ENCODE results near the gene LGI1. TPM values are rescaled to one million over a fixed set of nuclear protein-coding genes. Genes with fewer than 3 reads are reported as not detected.

The LGI1 gene
- total RNA-seq (not detected), polyA plus RNA-seq (under 1 TPM in 1 of 3 donors, not detected in 2; 0.16 TPM)
- long read RNA-seq, donor 1: 0 reads
- long read RNA-seq, donor 2: 0 reads

DNA sequence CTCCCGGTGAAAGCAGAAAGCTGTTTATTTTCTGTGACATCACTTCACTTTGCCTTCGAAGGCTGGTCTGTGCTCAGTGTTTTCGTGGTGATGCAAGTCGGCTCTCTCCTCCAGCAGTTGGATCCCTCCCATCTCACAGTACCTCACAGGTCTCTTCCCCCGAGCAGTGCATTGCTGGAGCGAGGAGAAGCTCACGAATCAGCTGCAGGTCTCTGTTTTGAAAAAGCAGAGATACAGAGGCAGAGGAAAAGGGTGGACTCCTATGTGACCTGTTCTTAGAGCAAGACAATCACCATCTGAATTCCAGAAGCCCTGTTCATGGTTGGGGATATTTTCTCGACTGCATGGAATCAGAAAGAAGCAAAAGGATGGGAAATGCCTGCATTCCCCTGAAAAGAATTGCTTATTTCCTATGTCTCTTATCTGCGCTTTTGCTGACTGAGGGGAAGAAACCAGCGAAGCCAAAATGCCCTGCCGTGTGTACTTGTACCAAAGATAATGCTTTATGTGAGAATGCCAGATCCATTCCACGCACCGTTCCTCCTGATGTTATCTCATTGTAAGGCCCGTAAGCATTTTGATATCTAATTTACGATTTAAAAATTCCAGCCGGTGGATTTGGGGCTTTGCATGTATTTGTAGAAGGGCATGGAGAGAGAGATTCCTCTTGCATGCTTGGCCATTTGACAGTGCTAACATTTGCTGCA is at the start of gene LGI1:
Gene LGI1 (plus strand): TSS at position 136 of the 707 bp plus-strand sequence. CDS start 209 bp downstream, at position 345.
- H3K4me3 ChIP-seq: no peak within 1 kb of the TSS
- no peak within 1 kb of the TSS for H3K27ac ChIP-seq
- no peak for DNase-seq
- H3K4me1 ChIP-seq: peaks cover 0 to 11% (median 3%) of the 10 kb centered on the region in 6 donors
- no peaks in the 10 kb centered on the region for H3K9me3 ChIP-seq
- WGBS, 5 donors: 17 to 26% (median 19%) methylated on average over 16 of the region's 16 CpGs
- TF ChIP-seq POLR2A (IDR thresholded peaks at IDR 0.05): no peak
- no peak for TF ChIP-seq POLR2AphosphoS5 (IDR thresholded peaks at IDR 0.05)
- TF ChIP-seq CTCF (IDR thresholded peaks at IDR 0.05 in 8 of 11, conservative IDR thresholded peaks at IDR 0.05 in 3 of 11): no peak
- intact Hi-C loops (cut with DNase I; ENCODE audit: low total_unique reads): no loop called here
- H3K36me3 ChIP-seq: no peaks in the 10 kb centered on the region
- peaks cover 0 to 64% (median 10%) of the 10 kb centered on the region in 7 donors for H3K27me3 ChIP-seq (replicated peaks in 1 of 7)

- DNase-seq: no peak
- intact Hi-C loops (cut with DNase I; ENCODE audit: low total_unique reads): no loop called here
- no peaks in the 10 kb centered on the region for H3K27me3 ChIP-seq (replicated peaks in 1 of 7)
- no peak for TF ChIP-seq POLR2AphosphoS5 (IDR thresholded peaks at IDR 0.05)
- no peak for TF ChIP-seq POLR2A (IDR thresholded peaks at IDR 0.05)
- no peak for TF ChIP-seq CTCF (IDR thresholded peaks at IDR 0.05 in 8 of 11, conservative IDR thresholded peaks at IDR 0.05 in 3 of 11)
- H3K36me3 ChIP-seq: no peaks in the 10 kb centered on the region
- 52 to 76% (median 74%) methylated on average over 5 of the region's 5 CpGs for WGBS, 5 donors
- H3K27ac ChIP-seq: peak overlapping the region in 2 of 8 donors; percentile 24 to 36
- no peaks in the 10 kb centered on the region for H3K9me3 ChIP-seq
- H3K4me1 ChIP-seq: peaks cover 0 to 7% (median 0%) of the 10 kb centered on the region in 6 donors
- H3K4me3 ChIP-seq: no peak overlapping the region
These were observed 47.3 kb upstream of the LGI1 start for GRCh38 chr10:93710333-93710909.

DNA sequence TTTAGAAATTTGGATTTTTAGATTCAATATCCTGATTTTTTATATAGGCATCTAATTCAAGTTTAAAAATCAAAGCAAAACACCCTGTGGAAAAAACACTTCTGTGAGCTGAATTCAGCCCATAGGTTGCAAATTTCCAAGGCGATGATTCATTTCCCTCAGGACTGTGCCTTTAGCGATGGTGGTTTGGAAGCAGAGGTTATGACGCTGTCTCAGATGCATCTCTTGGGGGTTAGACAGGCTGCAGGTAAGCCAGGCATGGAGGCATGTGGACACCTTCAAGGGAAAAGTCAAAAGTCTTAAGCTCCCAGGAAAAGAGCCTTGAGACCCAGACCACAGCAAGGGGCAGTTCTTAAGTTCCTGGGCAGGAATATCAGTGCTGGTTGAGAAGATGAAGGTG is 45.8 kb upstream of the LGI1 start:
- intact Hi-C loops (cut with DNase I; ENCODE audit: low total_unique reads): no loop called here
- no peak for TF ChIP-seq POLR2AphosphoS5 (IDR thresholded peaks at IDR 0.05)
- no peak for TF ChIP-seq POLR2A (IDR thresholded peaks at IDR 0.05)
- no peak for TF ChIP-seq CTCF (IDR thresholded peaks at IDR 0.05 in 8 of 11, conservative IDR thresholded peaks at IDR 0.05 in 3 of 11)
- 58 to 97% (median 73%) methylated on average over 3 of the region's 3 CpGs for WGBS, 5 donors

GRCh38 chr10:93712593-93712992 is 45.1 kb upstream of the LGI1 start:
- Histone ChIP-seq H3K9me3 (no peaks in the 10 kb centered on the region), H3K27ac (no peak overlapping the region), H3K36me3 (no peaks in the 10 kb centered on the region), H3K27me3 (replicated peaks in 1 of 7) (no peaks in the 10 kb centered on the region), H3K4me3 (no peak overlapping the region), H3K4me1 (peaks cover 0 to 7% (median 0%) of the 10 kb centered on the region in 6 donors)
- intact Hi-C loops (cut with DNase I; ENCODE audit: low total_unique reads): no loop called here
- no peak for DNase-seq
- WGBS, 5 donors: 70 to 90% (median 76%) methylated on average over 2 of the region's 2 CpGs
- TF ChIP-seq CTCF (IDR thresholded peaks at IDR 0.05 in 8 of 11, conservative IDR thresholded peaks at IDR 0.05 in 3 of 11) (no peak), POLR2AphosphoS5 (IDR thresholded peaks at IDR 0.05) (no peak), POLR2A (IDR thresholded peaks at IDR 0.05) (no peak)

More for the DNA sequence above, 45.8 kb upstream of the LGI1 start:
- Histone ChIP-seq H3K4me3 (no peak overlapping the region), H3K9me3 (no peaks in the 10 kb centered on the region), H3K27ac (no peak overlapping the region), H3K36me3 (no peaks in the 10 kb centered on the region), H3K27me3 (replicated peaks in 1 of 7) (no peaks in the 10 kb centered on the region), H3K4me1 (peaks cover 0 to 7% (median 0%) of the 10 kb centered on the region in 6 donors)
- no peak for DNase-seq
